Measurements from ENCODE around the gene FHL2.
A peak's percentile ranks its signal among the peaks of the same experiment; 100 is the strongest.

The FHL2 gene, protein sequence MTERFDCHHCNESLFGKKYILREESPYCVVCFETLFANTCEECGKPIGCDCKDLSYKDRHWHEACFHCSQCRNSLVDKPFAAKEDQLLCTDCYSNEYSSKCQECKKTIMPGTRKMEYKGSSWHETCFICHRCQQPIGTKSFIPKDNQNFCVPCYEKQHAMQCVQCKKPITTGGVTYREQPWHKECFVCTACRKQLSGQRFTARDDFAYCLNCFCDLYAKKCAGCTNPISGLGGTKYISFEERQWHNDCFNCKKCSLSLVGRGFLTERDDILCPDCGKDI

DNA sequence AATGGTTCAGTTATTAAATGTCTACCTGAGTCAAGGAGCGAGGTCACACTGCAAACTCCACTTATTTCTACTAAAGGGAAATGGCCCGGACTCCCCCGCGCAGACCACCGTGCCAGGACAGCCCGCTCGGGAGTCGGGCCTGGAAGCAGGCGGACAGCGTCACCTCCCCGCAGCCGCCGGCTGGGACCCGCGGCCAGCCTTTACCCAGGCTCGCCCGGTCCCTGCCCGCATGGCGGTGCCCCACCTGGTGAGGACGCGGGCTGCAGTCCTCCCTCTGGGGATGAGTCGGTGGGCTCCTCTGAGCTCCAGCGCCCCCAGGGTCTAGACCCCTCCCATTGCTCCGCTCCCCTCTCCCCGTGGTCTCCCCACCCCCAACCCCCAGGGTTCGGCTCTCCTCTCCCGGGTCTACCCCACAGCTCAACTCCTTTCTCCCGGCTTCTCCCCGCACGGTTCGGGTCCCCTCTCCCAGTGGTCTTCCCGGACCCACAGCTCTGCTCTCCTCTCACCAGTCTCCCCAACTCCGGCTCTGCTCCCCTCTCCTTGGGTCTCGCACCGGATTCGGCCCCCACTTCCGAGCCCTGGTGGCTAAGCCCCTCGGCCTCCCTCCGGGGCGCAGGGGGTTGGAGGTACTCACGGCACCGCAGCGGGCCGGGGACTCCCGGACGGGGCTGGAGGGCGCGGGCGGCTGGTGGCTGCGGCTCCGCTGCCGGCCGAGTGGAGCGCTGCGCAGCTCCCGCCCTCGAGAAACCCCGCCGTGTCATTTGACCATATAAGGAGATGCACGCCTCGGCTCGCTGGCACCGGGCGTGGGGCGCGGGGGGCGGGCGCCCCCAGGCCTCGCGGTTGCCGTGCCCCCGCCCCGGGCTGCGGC lies at the start of gene FHL2:
TSS of gene FHL2 (minus strand) at position 716 of the 871 bp plus-strand sequence. CDS start 12,535 bp downstream, outside the sequence.
- H3K27ac Mint-ChIP-seq = peak within 1 kb of the TSS; percentile 87 to 96 (median 90)
- H3K9me3 Mint-ChIP-seq = no peaks in the 10 kb centered on the region
- peaks cover 50% of the 10 kb centered on the region for H3K4me1 Mint-ChIP-seq
- peaks cover 15% of the 10 kb centered on the region for H3K36me3 Mint-ChIP-seq (ENCODE audit: low read depth)
- H3K4me3 Mint-ChIP-seq = peak within 1 kb of the TSS; percentile 94 to 96 (median 95)
- H3K27me3 Mint-ChIP-seq (ENCODE audit: low read depth) = peaks cover 7% of the 10 kb centered on the region
- TF ChIP-seq, protein P1, sequence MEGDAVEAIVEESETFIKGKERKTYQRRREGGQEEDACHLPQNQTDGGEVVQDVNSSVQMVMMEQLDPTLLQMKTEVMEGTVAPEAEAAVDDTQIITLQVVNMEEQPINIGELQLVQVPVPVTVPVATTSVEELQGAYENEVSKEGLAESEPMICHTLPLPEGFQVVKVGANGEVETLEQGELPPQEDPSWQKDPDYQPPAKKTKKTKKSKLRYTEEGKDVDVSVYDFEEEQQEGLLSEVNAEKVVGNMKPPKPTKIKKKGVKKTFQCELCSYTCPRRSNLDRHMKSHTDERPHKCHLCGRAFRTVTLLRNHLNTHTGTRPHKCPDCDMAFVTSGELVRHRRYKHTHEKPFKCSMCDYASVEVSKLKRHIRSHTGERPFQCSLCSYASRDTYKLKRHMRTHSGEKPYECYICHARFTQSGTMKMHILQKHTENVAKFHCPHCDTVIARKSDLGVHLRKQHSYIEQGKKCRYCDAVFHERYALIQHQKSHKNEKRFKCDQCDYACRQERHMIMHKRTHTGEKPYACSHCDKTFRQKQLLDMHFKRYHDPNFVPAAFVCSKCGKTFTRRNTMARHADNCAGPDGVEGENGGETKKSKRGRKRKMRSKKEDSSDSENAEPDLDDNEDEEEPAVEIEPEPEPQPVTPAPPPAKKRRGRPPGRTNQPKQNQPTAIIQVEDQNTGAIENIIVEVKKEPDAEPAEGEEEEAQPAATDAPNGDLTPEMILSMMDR (IDR thresholded peaks at IDR 0.05; ENCODE audit: unreplicated experiment in 3 of 3) = peak; percentile 42 to 49 (median 46)

DNA sequence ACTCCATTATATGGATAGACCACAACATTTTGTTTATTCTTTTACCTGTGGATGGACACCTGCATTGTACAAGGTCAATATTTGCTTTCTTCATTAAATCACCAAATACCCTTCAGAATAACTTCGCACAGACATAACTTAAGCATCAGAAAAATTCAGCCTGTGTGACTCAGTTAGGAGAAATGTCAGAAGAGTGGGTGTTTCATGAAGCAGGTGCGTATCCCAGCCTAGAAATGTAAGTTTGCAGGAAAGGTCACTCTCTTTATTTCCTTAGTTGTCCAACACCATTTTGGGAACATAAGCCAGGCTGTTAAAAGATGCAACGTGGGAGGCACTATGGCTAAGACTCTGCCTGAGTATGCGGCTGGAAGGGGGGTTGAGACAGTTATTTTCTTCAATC lies 48.6 kb upstream of the FHL2 start:
- no peak overlapping the region for H3K4me3 Mint-ChIP-seq

DNA sequence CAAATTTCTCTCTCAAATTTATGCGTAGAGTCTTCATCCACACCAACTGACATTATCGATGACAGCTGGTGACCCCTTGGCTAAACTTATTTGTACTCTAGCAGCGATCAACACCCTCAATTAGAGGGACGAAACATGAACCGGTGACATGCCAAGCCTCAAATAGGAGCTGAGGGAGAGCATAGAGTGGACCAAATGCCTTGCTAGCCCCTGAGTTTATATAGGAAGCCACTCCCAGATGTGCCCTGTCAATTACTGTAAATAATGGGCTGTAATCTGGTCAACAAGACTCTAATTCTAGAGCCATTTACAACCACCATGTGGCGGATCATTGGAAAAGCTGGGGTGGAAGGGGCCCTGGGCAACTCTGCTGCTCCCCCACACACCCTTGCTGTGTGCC lies 47.6 kb upstream of the FHL2 start:
- H3K9me3 Mint-ChIP-seq = no peaks in the 10 kb centered on the region
- no peaks in the 10 kb centered on the region for H3K36me3 Mint-ChIP-seq (ENCODE audit: low read depth)
- H3K4me3 Mint-ChIP-seq = no peak overlapping the region
- no peak overlapping the region for H3K27ac Mint-ChIP-seq
- TF ChIP-seq, protein P1 (IDR thresholded peaks at IDR 0.05; ENCODE audit: unreplicated experiment in 3 of 3) = no peak
- peaks cover 7% of the 10 kb centered on the region for H3K27me3 Mint-ChIP-seq (ENCODE audit: low read depth)
- peaks cover 51% of the 10 kb centered on the region for H3K4me1 Mint-ChIP-seq

More for the DNA sequence above, 48.6 kb upstream of the FHL2 start:
- Mint-ChIP-seq H3K27me3 (ENCODE audit: low read depth) (peaks cover 7% of the 10 kb centered on the region), H3K36me3 (ENCODE audit: low read depth) (no peaks in the 10 kb centered on the region), H3K4me1 (peaks cover 46% of the 10 kb centered on the region), H3K9me3 (no peaks in the 10 kb centered on the region), H3K27ac (no peak overlapping the region)
- TF ChIP-seq, protein P1 (IDR thresholded peaks at IDR 0.05; ENCODE audit: unreplicated experiment in 3 of 3) = no peak

DNA sequence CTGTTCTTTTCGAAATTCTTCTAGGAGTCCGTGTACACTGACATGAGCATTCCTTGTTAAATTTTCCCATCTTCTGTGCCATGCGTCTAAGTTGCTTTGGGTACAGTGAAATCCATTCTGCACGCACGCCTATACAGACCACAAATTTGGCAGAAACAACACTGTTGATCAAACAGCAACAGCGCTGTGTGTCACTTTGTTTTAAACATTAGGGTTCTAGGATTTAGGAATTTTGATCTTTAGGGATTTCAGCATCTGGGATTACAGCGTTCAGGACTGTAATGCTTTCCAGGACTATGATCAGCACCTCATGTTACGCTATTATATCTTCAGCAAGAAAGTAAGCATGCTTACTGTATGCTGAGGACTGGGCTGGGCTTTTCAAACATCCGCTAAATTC lies 47.1 kb upstream of the FHL2 start:
- Mint-ChIP-seq H3K9me3 (no peaks in the 10 kb centered on the region), H3K27ac (peak overlapping the region in 1 of 3 experiments; percentile 44), H3K4me3 (no peak overlapping the region), H3K27me3 (ENCODE audit: low read depth) (peaks cover 7% of the 10 kb centered on the region), H3K36me3 (ENCODE audit: low read depth) (no peaks in the 10 kb centered on the region), H3K4me1 (peaks cover 53% of the 10 kb centered on the region)
- TF ChIP-seq, protein P1 (IDR thresholded peaks at IDR 0.05; ENCODE audit: unreplicated experiment in 3 of 3) = no peak

DNA sequence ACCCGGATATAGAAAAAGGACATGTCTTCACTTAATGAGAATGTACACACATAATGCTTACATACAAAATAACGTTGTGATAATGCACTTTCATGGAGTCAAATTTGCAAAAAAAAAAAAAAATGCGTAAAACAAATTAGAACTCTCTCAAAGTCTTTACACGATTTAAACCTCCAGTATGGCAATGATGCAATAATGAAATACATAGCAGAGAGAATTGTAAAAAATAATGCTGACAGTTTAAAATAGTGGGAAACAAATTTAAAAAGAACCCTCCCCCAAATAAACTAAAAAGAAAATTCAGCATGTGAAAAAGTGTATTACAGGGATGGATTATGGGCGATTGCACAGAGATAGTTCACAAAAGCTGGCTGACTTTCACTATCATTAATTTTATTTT lies 46.6 kb upstream of the FHL2 start:
- no peaks in the 10 kb centered on the region for H3K9me3 Mint-ChIP-seq
- H3K27me3 Mint-ChIP-seq (ENCODE audit: low read depth) = peaks cover 7% of the 10 kb centered on the region
- H3K4me3 Mint-ChIP-seq = no peak overlapping the region
- TF ChIP-seq, protein P1 (IDR thresholded peaks at IDR 0.05; ENCODE audit: unreplicated experiment in 3 of 3) = no peak
- peak overlapping the region in 1 of 3 experiments; percentile 44 for H3K27ac Mint-ChIP-seq
- H3K4me1 Mint-ChIP-seq = peaks cover 54% of the 10 kb centered on the region
- H3K36me3 Mint-ChIP-seq (ENCODE audit: low read depth) = no peaks in the 10 kb centered on the region
